GM12891 (cell line): ENCODE measurements around the gene HOXA9.

Experiments used
- PAX5 ChIP-seq: IDR thresholded peaks from 2 replicates; pipeline ENCODE4 v1.6.1; 2011; ENCODE audit warnings: low read length, moderate library complexity, mild to moderate bottlenecking; ENCODE audit not compliant: insufficient read depth, severe bottlenecking
- POLR2A ChIP-seq: IDR thresholded peaks from 2 replicates; pipeline ENCODE4 v1.6.1; 2011; ENCODE audit warnings: low read depth, low read length, control low read depth
- POLR2AphosphoS5 ChIP-seq: IDR thresholded peaks from 2 replicates; pipeline ENCODE4 v1.6.1; 2011; ENCODE audit warnings: low read depth, low read length, control low read depth
- POU2F2 ChIP-seq: IDR thresholded peaks from 2 replicates; pipeline ENCODE4 v1.6.1; 2011; ENCODE audit warnings: low read depth, mild to moderate bottlenecking, control low read depth, low read length, moderate library complexity
- SPI1 ChIP-seq: IDR thresholded peaks from 2 replicates; pipeline ENCODE4 v1.6.1; 2011; ENCODE audit warnings: low read depth, low read length, control low read depth
- TAF1 ChIP-seq: IDR thresholded peaks from 2 replicates; pipeline ENCODE4 v1.6.1; 2011; ENCODE audit warnings: low read depth, low read length, control low read depth

- TF ChIP-seq POLR2A, result no peak
- no peak for TF ChIP-seq POLR2AphosphoS5
- TF ChIP-seq TAF1, result no peak
- TF ChIP-seq SPI1, result no peak
- TF ChIP-seq POU2F2, result no peak
- TF ChIP-seq PAX5, result no peak
These were observed 44.6 kb upstream of the HOXA9 start for GRCh38 chr7:27209933-27210440.
